Gastroesophageal sphincter (tissue), 4 donors: Measurements from ENCODE around the gene UMAD1. TPM values are rescaled to one million over a fixed set of nuclear protein-coding genes. Genes with fewer than 3 reads are reported as not detected.

Experiments used
- ATAC-seq: fragments of 150-250 bp; one replicate; pipeline ENCODE4 v1.9.1; 2016; ENCODE audit warnings: mild to moderate bottlenecking, moderate library complexity
- H3K27ac ChIP-seq, 4 donors: fragments of 200-600 bp; sonication (generic) in 3 of 4; 1 replicate in 3 of 4; 2 replicates in 1 of 4; pipeline ENCODE4 v1.5.1; 2016 to 2019
- H3K27me3 ChIP-seq: fragments of 200-600 bp; sonication (generic); one replicate; pipeline ENCODE4 v1.5.1; 2019
- H3K36me3 ChIP-seq, 2 donors: fragments of 200-600 bp; sonication (generic); one replicate each; pipeline ENCODE4 v1.5.1; 2019; ENCODE audit warnings: control low read depth in 1 of 2
- H3K4me1 ChIP-seq, 3 donors: fragments of 200-600 bp; sonication (generic); 1 replicate in 2 of 3; 2 replicates in 1 of 3; pipeline ENCODE4 v1.5.1; 2016 to 2019; ENCODE audit warnings: control low read depth in 2 of 3
- H3K4me3 ChIP-seq, 2 donors: fragments of 200-600 bp; sonication (generic); one replicate each; pipeline ENCODE4 v1.5.1; 2019; ENCODE audit warnings: mild to moderate bottlenecking in 1 of 2, moderate library complexity in 1 of 2
- H3K9me3 ChIP-seq, 3 donors: fragments of 200-600 bp; sonication (generic); one replicate each; pipeline ENCODE4 v1.5.1; 2017 to 2019; ENCODE audit warnings: control low read depth in 2 of 3
- EP300 ChIP-seq: sonication (generic); formaldehyde crosslinking; IDR thresholded peaks from one replicate; pipeline ENCODE4 v1.6.1; 2017; ENCODE audit warnings: antibody characterized with exemption, mild to moderate bottlenecking
- POLR2A ChIP-seq, 2 donors: fragments of 450-650 bp; IDR thresholded peaks; one replicate each; pipeline ENCODE4 v1.6.1; 2017; ENCODE audit warnings: antibody characterized with exemption in 2 of 2, mild to moderate bottlenecking in 2 of 2, moderate library complexity in 1 of 2
- POLR2AphosphoS5 ChIP-seq: sonication (generic); formaldehyde crosslinking; IDR thresholded peaks from one replicate; pipeline ENCODE4 v1.6.1; 2017; ENCODE audit warnings: antibody characterized with exemption
- WGBS, 2 donors: methylation state at CpG; one replicate each; pipeline ENCODE4 v1.1.5; 2018; ENCODE audit warnings: low coverage in 1 of 2; 5-methylcytosine and 5-hydroxymethylcytosine counted together
- total RNA-seq, 4 donors: library from RNA; depleted of rRNA; stranded (reverse); fragments of >200 nt; gene quantifications; one replicate each; pipeline ENCODE4 v1.1.0, GENCODE V29; 2016
- TF ChIP-seq, protein P1 (sequence below), 4 experiments: fragments of 200-600 bp in 2 of 4; fragments of 450-650 bp in 2 of 4; sonication (generic) in 1 of 4; IDR thresholded peaks; one replicate each; pipeline ENCODE4 v1.5.1; 2017 to 2019; ENCODE audit warnings: antibody characterized with exemption in 4 of 4, mild to moderate bottlenecking in 2 of 4, moderate library complexity in 2 of 4

The UMAD1 gene
- total RNA-seq, 4 donors from 2014 or later = 7.4 to 24.4 (median 15.9) TPM

DNA sequence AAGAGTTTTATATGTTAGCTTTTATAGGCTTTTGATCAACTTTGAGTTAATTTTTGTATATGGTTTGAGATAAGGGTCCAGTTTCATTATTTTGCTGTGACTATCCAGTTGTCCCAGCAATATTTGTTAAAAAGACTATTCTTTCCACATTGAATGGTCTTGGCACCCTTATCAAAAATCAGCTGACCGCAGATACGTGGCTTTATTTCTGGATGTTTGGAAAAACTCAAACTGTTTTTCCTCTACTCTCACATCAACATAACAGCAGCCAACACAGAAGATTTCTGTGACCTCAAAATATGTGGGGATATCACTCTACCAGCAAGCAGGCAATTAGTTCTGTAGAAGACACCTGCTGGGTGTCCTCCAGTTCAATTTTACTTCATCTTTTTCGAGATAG is 211.4 kb downstream of the UMAD1 start:
- H3K27ac ChIP-seq = no peak overlapping the region
- 81 to 94% methylated on average over 2 to 3 of the region's 3 CpGs for WGBS, 2 donors
- no peak overlapping the region for H3K4me3 ChIP-seq
- H3K36me3 ChIP-seq = peaks cover 0 to 7% of the 10 kb centered on the region in 2 donors
- TF ChIP-seq EP300 = no peak
- peaks cover 0 to 10% (median 0%) of the 10 kb centered on the region in 3 donors for H3K9me3 ChIP-seq
- no peak for ATAC-seq
- H3K27me3 ChIP-seq = no peaks in the 10 kb centered on the region
- H3K4me1 ChIP-seq = no peaks in the 10 kb centered on the region

DNA sequence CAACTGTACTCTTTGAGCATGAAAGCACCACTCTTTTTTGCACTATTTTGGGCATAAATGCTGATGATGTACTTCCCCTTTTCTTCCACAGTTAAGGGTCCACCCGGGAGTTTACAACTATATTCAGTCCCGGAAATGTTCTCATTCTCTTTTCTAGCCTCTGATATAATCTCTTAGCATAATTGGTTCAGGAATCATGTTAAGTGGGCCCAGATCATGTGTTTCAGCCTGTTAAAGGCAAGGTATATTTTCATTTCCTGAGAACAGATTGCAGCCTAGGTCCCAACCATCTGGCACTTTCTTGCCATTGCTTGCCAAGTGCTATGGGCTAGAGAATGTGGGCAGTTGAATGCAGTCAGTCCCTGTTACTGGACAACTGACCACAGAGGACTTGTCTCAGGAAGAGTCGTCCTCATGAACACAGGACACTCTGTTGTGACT is 216.6 kb downstream of the UMAD1 start:
- no peak for ATAC-seq
- TF ChIP-seq POLR2AphosphoS5 (no peak), POLR2A (IDR thresholded peaks at IDR 0.05) (no peak), EP300 (no peak)
- TF ChIP-seq, protein P1, sequence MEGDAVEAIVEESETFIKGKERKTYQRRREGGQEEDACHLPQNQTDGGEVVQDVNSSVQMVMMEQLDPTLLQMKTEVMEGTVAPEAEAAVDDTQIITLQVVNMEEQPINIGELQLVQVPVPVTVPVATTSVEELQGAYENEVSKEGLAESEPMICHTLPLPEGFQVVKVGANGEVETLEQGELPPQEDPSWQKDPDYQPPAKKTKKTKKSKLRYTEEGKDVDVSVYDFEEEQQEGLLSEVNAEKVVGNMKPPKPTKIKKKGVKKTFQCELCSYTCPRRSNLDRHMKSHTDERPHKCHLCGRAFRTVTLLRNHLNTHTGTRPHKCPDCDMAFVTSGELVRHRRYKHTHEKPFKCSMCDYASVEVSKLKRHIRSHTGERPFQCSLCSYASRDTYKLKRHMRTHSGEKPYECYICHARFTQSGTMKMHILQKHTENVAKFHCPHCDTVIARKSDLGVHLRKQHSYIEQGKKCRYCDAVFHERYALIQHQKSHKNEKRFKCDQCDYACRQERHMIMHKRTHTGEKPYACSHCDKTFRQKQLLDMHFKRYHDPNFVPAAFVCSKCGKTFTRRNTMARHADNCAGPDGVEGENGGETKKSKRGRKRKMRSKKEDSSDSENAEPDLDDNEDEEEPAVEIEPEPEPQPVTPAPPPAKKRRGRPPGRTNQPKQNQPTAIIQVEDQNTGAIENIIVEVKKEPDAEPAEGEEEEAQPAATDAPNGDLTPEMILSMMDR (IDR thresholded peaks at IDR 0.05) = no peak
- H3K27ac ChIP-seq = no peak overlapping the region

DNA sequence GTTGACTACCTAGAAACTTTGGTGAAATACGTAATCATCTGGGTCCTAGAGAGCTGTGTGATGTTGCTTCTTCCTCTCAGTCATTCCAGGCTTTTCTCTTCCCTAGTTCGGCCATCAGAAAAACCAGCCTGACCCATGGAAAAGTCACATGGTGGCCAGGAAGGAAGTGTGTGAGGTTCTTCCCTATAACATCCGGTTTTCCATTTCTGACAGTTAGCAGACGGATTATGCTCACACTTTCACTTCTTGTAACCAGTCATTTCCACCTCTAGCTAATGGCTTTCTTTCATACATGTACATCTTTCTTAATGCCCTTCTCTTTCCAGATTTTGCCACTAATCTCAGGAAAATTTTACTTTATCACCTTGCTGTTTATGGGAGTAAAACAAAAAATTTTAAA is 218.0 kb downstream of the UMAD1 start:
- no peak overlapping the region for H3K4me3 ChIP-seq
- peaks cover 0 to 10% (median 0%) of the 10 kb centered on the region in 3 donors for H3K9me3 ChIP-seq
- TF ChIP-seq, protein P1 (IDR thresholded peaks at IDR 0.05) = no peak
- TF ChIP-seq POLR2AphosphoS5 (no peak), EP300 (no peak), POLR2A (IDR thresholded peaks at IDR 0.05) (no peak)
- peaks cover 0 to 7% of the 10 kb centered on the region in 2 donors for H3K36me3 ChIP-seq
- 64 to 90% methylated on average over 2 to 4 of the region's 4 CpGs for WGBS, 2 donors
- no peak overlapping the region for H3K27ac ChIP-seq
- no peaks in the 10 kb centered on the region for H3K27me3 ChIP-seq
- no peak for ATAC-seq
- H3K4me1 ChIP-seq = no peaks in the 10 kb centered on the region

More for the DNA sequence above, 216.6 kb downstream of the UMAD1 start:
- no peak overlapping the region for H3K4me3 ChIP-seq
- 56 to 88% methylated on average over 2 to 3 of the region's 3 CpGs for WGBS, 2 donors
- peaks cover 0 to 10% (median 0%) of the 10 kb centered on the region in 3 donors for H3K9me3 ChIP-seq
- no peaks in the 10 kb centered on the region for H3K27me3 ChIP-seq
- H3K36me3 ChIP-seq = peaks cover 0 to 7% of the 10 kb centered on the region in 2 donors
- H3K4me1 ChIP-seq = no peaks in the 10 kb centered on the region

GRCh38 chr7:7859411-7859810 is 218.9 kb downstream of the UMAD1 start:
- Histone ChIP-seq H3K27me3 (no peaks in the 10 kb centered on the region), H3K9me3 (peaks cover 0 to 10% (median 0%) of the 10 kb centered on the region in 3 donors), H3K36me3 (peaks cover 0 to 7% of the 10 kb centered on the region in 2 donors), H3K27ac (no peak overlapping the region), H3K4me1 (no peaks in the 10 kb centered on the region), H3K4me3 (no peak overlapping the region)
- no peak for ATAC-seq
- TF ChIP-seq POLR2AphosphoS5 (no peak), EP300 (no peak), POLR2A (IDR thresholded peaks at IDR 0.05) (no peak)
- TF ChIP-seq, protein P1 (IDR thresholded peaks at IDR 0.05) = no peak
- 92 to 94% methylated on average over 4 of the region's 4 CpGs for WGBS, 2 donors

- no peaks in the 10 kb centered on the region for H3K4me1 ChIP-seq
- TF ChIP-seq, protein P1 (IDR thresholded peaks at IDR 0.05) = no peak
- TF ChIP-seq EP300 (no peak), POLR2A (IDR thresholded peaks at IDR 0.05) (no peak), POLR2AphosphoS5 (peak; percentile 33)
- H3K4me3 ChIP-seq = no peak overlapping the region
- H3K27me3 ChIP-seq = no peaks in the 10 kb centered on the region
- H3K9me3 ChIP-seq = no peaks in the 10 kb centered on the region
- H3K36me3 ChIP-seq = no peaks in the 10 kb centered on the region
- H3K27ac ChIP-seq = no peak overlapping the region
- 44 to 75% methylated on average over 1 of the region's 1 CpG for WGBS, 2 donors
- ATAC-seq = peak; percentile 69
These were observed 220.7 kb downstream of the UMAD1 start for GRCh38 chr7:7861211-7861633.
